ENCODE results near the gene IGF2.

IGF2 gene

GRCh38 chr11:2169626-2170570, 30.7 kb upstream of the IGF2 start:
- DNase-seq = no peak

- DNase-seq = no peak
Measured at GRCh38 chr11:2169005-2169378, 29.8 kb upstream of the IGF2 start.

GRCh38 chr11:2168286-2169004, 29.3 kb upstream of the IGF2 start:
- no peak for DNase-seq

- DNase-seq = no peak
Measured at GRCh38 chr11:2167141-2168045, 28.2 kb upstream of the IGF2 start.

- DNase-seq = peak; percentile 7
Measured at GRCh38 chr11:2166091-2166851, 27.1 kb upstream of the IGF2 start.

GRCh38 chr11:2165571-2165970, 26.4 kb upstream of the IGF2 start:
- no peak for DNase-seq

- DNase-seq = no peak
Measured at GRCh38 chr11:2164861-2165555, 25.8 kb upstream of the IGF2 start.

GRCh38 chr11:2164081-2164480, 24.9 kb upstream of the IGF2 start:
- DNase-seq = no peak

- no peak for DNase-seq
Measured at GRCh38 chr11:2163428-2163978, 24.3 kb upstream of the IGF2 start.

- no peak for DNase-seq
Measured at GRCh38 chr11:2160736-2161259, 21.6 kb upstream of the IGF2 start, which contains the start of gene INS. INS (minus strand) TSS chr11:2161209; CDS start chr11:2160971, 238 bp downstream.

GRCh38 chr11:2159536-2160413, 20.6 kb upstream of the IGF2 start:
- DNase-seq = no peak

- DNase-seq = no peak
Measured at GRCh38 chr11:2158966-2159365, 19.8 kb upstream of the IGF2 start.

GRCh38 chr11:2158296-2158737, 19.1 kb upstream of the IGF2 start:
- DNase-seq = no peak

GRCh38 chr11:2157294-2158040, 18.3 kb upstream of the IGF2 start:
- no peak for DNase-seq

GRCh38 chr11:2156416-2157182, 17.4 kb upstream of the IGF2 start:
- DNase-seq = peak; percentile 27

- DNase-seq = no peak
Measured at GRCh38 chr11:2155511-2155910, 16.3 kb upstream of the IGF2 start.

GRCh38 chr11:2154889-2155288, 15.7 kb upstream of the IGF2 start:
- DNase-seq = no peak

GRCh38 chr11:2154195-2154585, 15.0 kb upstream of the IGF2 start:
- DNase-seq = no peak
